Measurements from ENCODE around the gene KRTAP4-11. TPM values are rescaled to one million over a fixed set of nuclear protein-coding genes. Genes with fewer than 3 reads are reported as not detected.
"Not testable (repeated sequence)": the region's sequence is repeated elsewhere in the genome, so short reads cannot be mapped to it uniquely, and the experiment has no call there.

Gene KRTAP4-11
- total RNA-seq, 1 donor from 2014 or later, result not detected

DNA sequence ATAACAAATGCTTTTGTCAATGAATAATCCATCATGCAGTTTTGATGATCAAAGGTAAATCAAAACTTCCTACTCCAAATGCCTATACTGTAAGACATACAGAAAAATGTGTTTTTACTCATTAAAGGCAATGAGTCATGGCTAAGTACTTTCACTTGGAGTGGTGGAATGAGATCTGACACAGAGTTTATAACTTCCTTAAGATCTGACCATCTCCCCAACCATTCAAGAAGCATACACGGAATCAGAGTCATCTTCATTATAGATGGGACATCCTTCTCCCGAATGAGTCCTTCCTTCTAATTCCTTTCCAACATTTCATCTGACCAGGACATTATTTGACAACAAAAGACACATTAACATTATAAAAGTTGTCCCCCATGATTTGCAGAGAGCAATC, 34.7 kb downstream of the KRTAP4-11 start:
- not testable (repeated sequence) for DNase-seq

DNA sequence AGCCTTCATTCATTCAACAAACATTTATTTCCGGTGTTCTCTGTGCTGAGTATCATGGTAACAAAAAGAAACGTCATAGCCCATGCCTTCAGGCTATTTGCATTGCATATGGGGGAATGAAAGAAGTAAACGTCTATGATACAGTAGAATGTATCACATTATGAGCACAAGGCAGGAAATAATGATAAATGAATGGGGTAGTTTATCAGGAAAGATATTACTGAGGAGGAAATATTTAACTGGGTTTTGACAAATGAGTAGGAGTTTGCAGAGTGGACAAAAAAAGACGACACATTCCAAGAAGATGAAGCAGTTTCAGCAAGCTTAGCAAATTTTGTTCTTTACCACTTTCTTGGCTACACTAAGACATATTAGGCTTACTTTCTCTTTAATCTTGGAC, 35.5 kb downstream of the KRTAP4-11 start:
- no peak for DNase-seq

DNA sequence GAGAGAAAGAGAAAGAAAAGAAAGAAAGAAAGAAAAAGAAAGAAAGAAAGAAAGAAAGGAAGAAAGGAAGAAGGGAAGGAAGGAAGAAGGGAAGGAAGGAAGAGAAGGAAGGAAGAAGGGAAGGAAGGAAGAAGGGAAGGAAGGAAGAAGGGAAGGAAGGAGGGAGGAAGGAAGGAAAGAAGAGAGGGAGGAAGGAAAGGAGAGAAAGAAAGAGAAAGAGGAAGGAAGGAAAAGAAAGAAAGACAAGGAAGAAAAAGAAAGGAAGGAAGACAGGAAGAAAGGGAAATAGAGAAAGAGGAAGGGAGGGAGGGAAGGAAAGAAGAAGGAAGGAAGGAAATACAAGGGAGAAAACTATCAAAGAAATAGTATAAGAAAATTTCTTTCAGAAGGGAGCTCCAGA, 41.4 kb downstream of the KRTAP4-11 start:
- DNase-seq, result no peak

DNA sequence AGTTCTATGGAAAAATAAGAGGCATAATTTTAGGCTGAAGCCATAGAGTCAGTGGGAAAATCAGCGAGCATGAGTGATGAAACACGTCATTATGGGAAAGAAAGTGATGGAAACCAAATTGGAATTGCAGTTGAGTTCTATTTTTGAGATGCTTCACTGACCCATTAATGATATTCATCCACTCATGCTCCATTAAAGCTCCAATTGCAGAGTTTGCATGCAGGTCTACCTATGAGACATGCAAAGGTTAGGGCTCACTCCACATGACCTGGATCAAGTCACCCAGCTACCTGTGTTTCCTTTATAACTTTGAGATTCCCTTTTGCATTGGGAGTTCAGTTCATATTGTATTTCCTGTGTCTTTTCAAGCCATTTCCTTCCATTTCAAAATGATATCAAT, 44.5 kb downstream of the KRTAP4-11 start:
- no peak for DNase-seq

DNA sequence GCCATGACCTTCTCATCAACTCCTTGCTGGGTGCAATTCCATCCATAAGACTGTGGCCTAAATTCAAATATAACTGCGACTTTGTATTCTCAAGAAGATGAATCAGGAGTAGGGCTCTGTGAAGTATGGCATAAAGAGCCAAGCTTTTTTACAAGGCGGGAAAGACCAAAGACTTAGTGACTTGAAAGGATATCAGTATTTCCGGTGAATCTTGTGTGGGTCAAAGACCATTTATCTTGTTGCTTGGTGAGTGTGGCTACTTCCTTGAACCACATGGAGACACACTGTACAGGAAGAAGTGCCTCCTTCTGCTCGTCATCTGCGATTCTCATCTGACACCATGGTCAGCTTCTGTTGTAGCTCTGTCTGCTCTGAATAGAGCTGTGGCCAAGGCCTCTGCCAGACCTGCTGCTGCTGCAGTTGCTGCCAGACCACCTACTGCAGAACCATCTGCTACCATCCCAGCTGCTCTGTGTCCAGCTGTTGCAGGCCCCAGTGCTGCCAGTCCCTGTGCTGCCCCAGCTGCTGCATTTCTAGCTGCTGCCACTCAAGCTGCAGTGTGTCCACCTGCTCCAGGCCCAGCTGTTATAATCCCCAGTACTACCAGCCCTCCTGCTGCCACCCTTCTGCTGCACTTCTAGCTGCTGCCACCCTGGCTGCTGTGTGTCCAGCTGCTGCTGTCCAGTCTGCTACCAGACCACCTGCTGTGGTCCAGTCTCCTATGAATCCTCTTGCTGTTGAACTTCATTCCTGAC, 46.4 kb downstream of the KRTAP4-11 start:
- peak; percentile 66 for DNase-seq

DNA sequence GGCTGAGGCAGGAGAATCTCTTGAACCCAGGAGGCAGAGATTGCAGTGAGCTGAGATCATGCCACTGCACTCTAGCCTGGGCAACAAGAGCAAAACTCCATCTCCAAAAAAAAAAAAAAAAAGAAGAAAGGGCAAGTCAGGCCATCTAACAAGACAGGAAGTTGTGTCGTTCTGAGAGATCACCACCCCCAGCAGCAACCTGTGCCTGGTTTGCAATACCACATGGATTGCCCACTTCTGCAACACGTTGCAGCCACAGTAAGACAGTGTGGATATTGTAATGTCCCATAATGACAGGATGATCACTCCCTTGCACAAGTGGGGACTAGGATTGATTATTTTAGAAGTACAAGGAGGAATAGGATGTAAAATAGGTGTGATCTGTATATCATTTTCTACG, 49.1 kb downstream of the KRTAP4-11 start:
- DNase-seq, result no peak

DNA sequence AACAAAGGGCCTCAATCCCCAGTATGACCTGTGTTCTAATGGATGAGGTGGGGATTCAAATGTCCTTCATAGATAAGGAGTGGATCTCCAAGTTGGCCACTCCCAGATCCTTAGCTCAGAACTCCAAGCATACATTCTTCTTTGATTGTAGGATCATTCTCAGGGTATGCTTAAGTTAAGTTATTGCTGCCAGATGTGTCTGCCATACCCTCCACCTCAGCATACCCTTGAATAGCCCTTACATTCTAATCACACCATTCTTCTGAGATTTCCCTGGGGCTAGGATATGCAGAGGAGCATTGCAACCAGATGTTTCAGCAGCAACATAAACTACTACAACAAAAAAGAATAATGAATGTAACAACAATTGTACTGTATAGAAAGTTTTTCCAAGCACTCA, 50.9 kb downstream of the KRTAP4-11 start:
- DNase-seq, result no peak

Other genes starting within 250 kb of the KRTAP4-11 start
- 0.51 TPM for gene KRT20, start 233.1 kb downstream of the KRTAP4-11 start, total RNA-seq
- 26.3 TPM for gene KRT23, start 180.7 kb downstream of the KRTAP4-11 start, total RNA-seq
- 1.8 TPM for gene KRT39, start 151.4 kb downstream of the KRTAP4-11 start, total RNA-seq
- gene KRT40, start 134.0 kb downstream of the KRTAP4-11 start, total RNA-seq, result 7.7 TPM
- not detected for gene KRTAP3-3, start 124.2 kb downstream of the KRTAP4-11 start, total RNA-seq
- gene KRTAP3-2, start 118.5 kb downstream of the KRTAP4-11 start, total RNA-seq, result not detected
- gene KRTAP3-1, start 109.2 kb downstream of the KRTAP4-11 start, total RNA-seq, result not detected
- not detected for gene KRTAP1-5, start 91.2 kb downstream of the KRTAP4-11 start, total RNA-seq
- gene KRTAP1-4, start 88.2 kb downstream of the KRTAP4-11 start, total RNA-seq, result not detected
- gene KRTAP1-3, start 83.5 kb downstream of the KRTAP4-11 start, total RNA-seq, result not detected
- not detected for gene KRTAP1-1, start 76.9 kb downstream of the KRTAP4-11 start, total RNA-seq
- gene KRTAP2-1, start 71.1 kb downstream of the KRTAP4-11 start, total RNA-seq, result not detected
- gene KRTAP2-2, start 63.1 kb downstream of the KRTAP4-11 start, total RNA-seq, result not detected
- gene KRTAP2-3, start 58.3 kb downstream of the KRTAP4-11 start, total RNA-seq, result not detected
- not detected for gene KRTAP2-4, start 52.5 kb downstream of the KRTAP4-11 start, total RNA-seq
- gene KRTAP4-7, start 34.2 kb downstream of the KRTAP4-11 start, total RNA-seq, result not detected
- not detected for gene KRTAP4-8, start 20.2 kb downstream of the KRTAP4-11 start, total RNA-seq
- gene KRTAP4-16, start 16.2 kb downstream of the KRTAP4-11 start, total RNA-seq, result not detected
- not detected for gene KRTAP4-9, start 13.0 kb downstream of the KRTAP4-11 start, total RNA-seq
- not detected for gene KRTAP4-12, start 5.8 kb upstream of the KRTAP4-11 start, total RNA-seq
- gene KRTAP4-6, start 22.2 kb upstream of the KRTAP4-11 start, total RNA-seq, result not detected
- not detected for gene KRTAP4-5, start 31.5 kb upstream of the KRTAP4-11 start, total RNA-seq
- gene KRTAP4-4, start 42.4 kb upstream of the KRTAP4-11 start, total RNA-seq, result not detected
- gene KRTAP4-3, start 49.8 kb upstream of the KRTAP4-11 start, total RNA-seq, result not detected
- not detected for gene KRTAP4-2, start 59.8 kb upstream of the KRTAP4-11 start, total RNA-seq
- not detected for gene KRTAP4-1, start 66.5 kb upstream of the KRTAP4-11 start, total RNA-seq
- gene KRTAP9-1, start 71.5 kb upstream of the KRTAP4-11 start, total RNA-seq, result not detected
- not detected for gene KRTAP9-2, start 108.3 kb upstream of the KRTAP4-11 start, total RNA-seq
- not detected for gene KRTAP9-3, start 114.1 kb upstream of the KRTAP4-11 start, total RNA-seq
- gene KRTAP9-8, start 119.6 kb upstream of the KRTAP4-11 start, total RNA-seq, result not detected
- not detected for gene KRTAP9-4, start 131.3 kb upstream of the KRTAP4-11 start, total RNA-seq
- gene KRTAP9-9, start 137.0 kb upstream of the KRTAP4-11 start, total RNA-seq, result not detected
- not detected for gene KRTAP9-6, start 147.0 kb upstream of the KRTAP4-11 start, total RNA-seq
- not detected for gene KRTAP9-7, start 157.3 kb upstream of the KRTAP4-11 start, total RNA-seq
- gene KRTAP29-1, start 184.5 kb upstream of the KRTAP4-11 start, total RNA-seq, result not detected
- gene KRTAP16-1, start 190.9 kb upstream of the KRTAP4-11 start, total RNA-seq, result not detected
- gene KRTAP17-1, start 197.3 kb upstream of the KRTAP4-11 start, total RNA-seq, result 1.0 TPM
- not detected for gene KRT33A, start 232.5 kb upstream of the KRTAP4-11 start, total RNA-seq

Measured in tongue (tissue), 2 donors.